SK-N-SH (cell line): ENCODE results near the gene GCN1.

Experiments
- EP300 ChIP-seq, 2 experiments: IDR thresholded peaks; 2 replicates each; pipeline versions ENCODE4 v1.4.0 to v1.6.1; 2012; ENCODE audit warnings: borderline replicate concordance in 1 of 2, low read depth in 1 of 2, low read length in 1 of 2
- FOXJ3 ChIP-seq: sonication (generic); formaldehyde crosslinking; IDR thresholded peaks from 2 replicates; pipeline ENCODE4 v1.5.1; 2020; ENCODE audit warnings: mild to moderate bottlenecking, missing genetic modification reagents
- FOXM1 ChIP-seq: IDR thresholded peaks from 2 replicates; pipeline ENCODE4 v1.4.0; 2012; ENCODE audit warnings: low read depth, mild to moderate bottlenecking
- JUND ChIP-seq: IDR thresholded peaks from 2 replicates; pipeline ENCODE4 v1.4.0; 2012
- NFIC ChIP-seq: IDR thresholded peaks from 2 replicates; pipeline ENCODE4 v1.4.0; 2012; ENCODE audit warnings: borderline replicate concordance
- POLR2AphosphoS5 ChIP-seq: IDR thresholded peaks from 2 replicates; pipeline ENCODE4 v1.6.1; 2012; ENCODE audit warnings: low read depth, low read length
- RAD21 ChIP-seq: IDR thresholded peaks from 2 replicates; pipeline ENCODE4 v1.6.1; 2012; ENCODE audit warnings: mild to moderate bottlenecking, low read length
- SMC3 ChIP-seq: IDR thresholded peaks from 2 replicates; pipeline ENCODE4 v1.6.1; 2012; ENCODE audit warnings: low read depth, low read length, improper control_type of control experiment
- YY1 ChIP-seq: IDR thresholded peaks from 2 replicates; pipeline ENCODE4 v1.4.0; 2012; ENCODE audit warnings: low read depth, mild to moderate bottlenecking
- TF ChIP-seq, protein P1 (sequence below): fragments of 200-600 bp; sonication (generic); IDR thresholded peaks from 2 replicates; pipeline ENCODE4 v1.6.1; 2017; ENCODE audit warnings: antibody characterized with exemption, mild to moderate bottlenecking, moderate library complexity
- TF ChIP-seq, protein P2 (sequence below): IDR thresholded peaks from 2 replicates; pipeline ENCODE4 v1.4.0; 2012; ENCODE audit warnings: low read depth
- TF ChIP-seq, protein P3 (sequence below): IDR thresholded peaks from 2 replicates; pipeline ENCODE4; 2012
- TF ChIP-seq, protein P4 (sequence below): IDR thresholded peaks from 2 replicates; pipeline ENCODE4 v1.6.1; 2012; ENCODE audit warnings: mild to moderate bottlenecking, low read depth, low read length, moderate library complexity

DNA sequence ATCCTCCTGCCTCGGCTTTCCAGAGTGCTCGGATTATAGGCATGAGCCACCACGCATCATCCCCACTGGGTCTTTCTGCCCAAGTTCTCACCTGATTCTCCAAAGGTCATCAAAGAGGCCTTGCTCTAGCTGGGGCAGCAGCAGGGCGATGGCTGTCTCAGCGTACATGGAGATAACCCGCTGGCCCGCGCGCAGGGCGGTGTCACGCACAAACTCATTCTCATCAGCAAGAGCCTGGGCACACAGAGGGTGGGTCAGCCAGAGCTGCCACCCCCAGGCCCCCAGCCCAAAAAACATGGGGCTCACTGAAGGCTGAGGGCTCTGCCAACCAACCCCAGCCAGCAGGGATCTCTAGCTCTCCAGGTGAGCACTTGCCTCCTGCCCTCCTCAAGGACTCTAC lies 50.3 kb downstream of the GCN1 start:
- TF ChIP-seq EP300 (IDR thresholded peaks at IDR 0.05; ENCODE audit: borderline replicate concordance in 1 of 2, low read depth in 1 of 2, low read length in 1 of 2), result no peak
- TF ChIP-seq POLR2AphosphoS5, result no peak
- TF ChIP-seq, protein P1, sequence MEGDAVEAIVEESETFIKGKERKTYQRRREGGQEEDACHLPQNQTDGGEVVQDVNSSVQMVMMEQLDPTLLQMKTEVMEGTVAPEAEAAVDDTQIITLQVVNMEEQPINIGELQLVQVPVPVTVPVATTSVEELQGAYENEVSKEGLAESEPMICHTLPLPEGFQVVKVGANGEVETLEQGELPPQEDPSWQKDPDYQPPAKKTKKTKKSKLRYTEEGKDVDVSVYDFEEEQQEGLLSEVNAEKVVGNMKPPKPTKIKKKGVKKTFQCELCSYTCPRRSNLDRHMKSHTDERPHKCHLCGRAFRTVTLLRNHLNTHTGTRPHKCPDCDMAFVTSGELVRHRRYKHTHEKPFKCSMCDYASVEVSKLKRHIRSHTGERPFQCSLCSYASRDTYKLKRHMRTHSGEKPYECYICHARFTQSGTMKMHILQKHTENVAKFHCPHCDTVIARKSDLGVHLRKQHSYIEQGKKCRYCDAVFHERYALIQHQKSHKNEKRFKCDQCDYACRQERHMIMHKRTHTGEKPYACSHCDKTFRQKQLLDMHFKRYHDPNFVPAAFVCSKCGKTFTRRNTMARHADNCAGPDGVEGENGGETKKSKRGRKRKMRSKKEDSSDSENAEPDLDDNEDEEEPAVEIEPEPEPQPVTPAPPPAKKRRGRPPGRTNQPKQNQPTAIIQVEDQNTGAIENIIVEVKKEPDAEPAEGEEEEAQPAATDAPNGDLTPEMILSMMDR, result no peak
- no peak for TF ChIP-seq FOXM1
- TF ChIP-seq, protein P2, sequence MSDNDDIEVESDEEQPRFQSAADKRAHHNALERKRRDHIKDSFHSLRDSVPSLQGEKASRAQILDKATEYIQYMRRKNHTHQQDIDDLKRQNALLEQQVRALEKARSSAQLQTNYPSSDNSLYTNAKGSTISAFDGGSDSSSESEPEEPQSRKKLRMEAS, result no peak
- TF ChIP-seq, protein P3, sequence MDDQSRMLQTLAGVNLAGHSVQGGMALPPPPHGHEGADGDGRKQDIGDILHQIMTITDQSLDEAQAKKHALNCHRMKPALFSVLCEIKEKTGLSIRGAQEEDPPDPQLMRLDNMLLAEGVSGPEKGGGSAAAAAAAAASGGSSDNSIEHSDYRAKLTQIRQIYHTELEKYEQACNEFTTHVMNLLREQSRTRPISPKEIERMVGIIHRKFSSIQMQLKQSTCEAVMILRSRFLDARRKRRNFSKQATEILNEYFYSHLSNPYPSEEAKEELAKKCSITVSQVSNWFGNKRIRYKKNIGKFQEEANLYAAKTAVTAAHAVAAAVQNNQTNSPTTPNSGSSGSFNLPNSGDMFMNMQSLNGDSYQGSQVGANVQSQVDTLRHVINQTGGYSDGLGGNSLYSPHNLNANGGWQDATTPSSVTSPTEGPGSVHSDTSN, result no peak
- no peak for TF ChIP-seq JUND
- TF ChIP-seq FOXJ3 (CRISPR knock-in tag), result no peak
- TF ChIP-seq NFIC, result no peak
- no peak for TF ChIP-seq SMC3
- no peak for TF ChIP-seq YY1
- no peak for TF ChIP-seq RAD21
- TF ChIP-seq, protein P4, sequence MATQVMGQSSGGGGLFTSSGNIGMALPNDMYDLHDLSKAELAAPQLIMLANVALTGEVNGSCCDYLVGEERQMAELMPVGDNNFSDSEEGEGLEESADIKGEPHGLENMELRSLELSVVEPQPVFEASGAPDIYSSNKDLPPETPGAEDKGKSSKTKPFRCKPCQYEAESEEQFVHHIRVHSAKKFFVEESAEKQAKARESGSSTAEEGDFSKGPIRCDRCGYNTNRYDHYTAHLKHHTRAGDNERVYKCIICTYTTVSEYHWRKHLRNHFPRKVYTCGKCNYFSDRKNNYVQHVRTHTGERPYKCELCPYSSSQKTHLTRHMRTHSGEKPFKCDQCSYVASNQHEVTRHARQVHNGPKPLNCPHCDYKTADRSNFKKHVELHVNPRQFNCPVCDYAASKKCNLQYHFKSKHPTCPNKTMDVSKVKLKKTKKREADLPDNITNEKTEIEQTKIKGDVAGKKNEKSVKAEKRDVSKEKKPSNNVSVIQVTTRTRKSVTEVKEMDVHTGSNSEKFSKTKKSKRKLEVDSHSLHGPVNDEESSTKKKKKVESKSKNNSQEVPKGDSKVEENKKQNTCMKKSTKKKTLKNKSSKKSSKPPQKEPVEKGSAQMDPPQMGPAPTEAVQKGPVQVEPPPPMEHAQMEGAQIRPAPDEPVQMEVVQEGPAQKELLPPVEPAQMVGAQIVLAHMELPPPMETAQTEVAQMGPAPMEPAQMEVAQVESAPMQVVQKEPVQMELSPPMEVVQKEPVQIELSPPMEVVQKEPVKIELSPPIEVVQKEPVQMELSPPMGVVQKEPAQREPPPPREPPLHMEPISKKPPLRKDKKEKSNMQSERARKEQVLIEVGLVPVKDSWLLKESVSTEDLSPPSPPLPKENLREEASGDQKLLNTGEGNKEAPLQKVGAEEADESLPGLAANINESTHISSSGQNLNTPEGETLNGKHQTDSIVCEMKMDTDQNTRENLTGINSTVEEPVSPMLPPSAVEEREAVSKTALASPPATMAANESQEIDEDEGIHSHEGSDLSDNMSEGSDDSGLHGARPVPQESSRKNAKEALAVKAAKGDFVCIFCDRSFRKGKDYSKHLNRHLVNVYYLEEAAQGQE, result no peak
